K562 (cell line): ENCODE results near the gene EPHB1. TPM values are rescaled to one million over a fixed set of nuclear protein-coding genes. Genes with fewer than 3 reads are reported as not detected.

Experiments
- ATAC-seq: fragments of 200-7000 bp; cut with Tn5 transposase; 3 replicates; pipeline ENCODE4 v1.9.1; 2020; ENCODE audit warnings: moderate library complexity
- BruUV-seq: library from RNA; stranded (reverse); fragments of 400-500 nt; replicated peaks from 2 replicates; lab custom pipeline; 2021; lab: Mats Ljungman, UMichigan
- CTCF ChIA-PET: fragments of 300-600 bp; formaldehyde crosslinking; extraction: SDS; loops from one replicate; lab custom pipeline; 2021; ENCODE audit warnings: low intra/inter-chr PET ratio; lab: Yijun Ruan, JAX
- POLR2A ChIA-PET: fragments of 300-600, 350-650 bp; sonication (Branson Sonifier 250); formaldehyde crosslinking; extraction: SDS; loops from one replicate; lab custom pipeline; 2021; ENCODE audit warnings: antibody characterized with exemption, inconsistent platforms; lab: Yijun Ruan, JAX
- DNase-seq, 4 experiments: peaks; one replicate each; pipeline versions ENCODE4 v3.0.0 to v3.0.0-alpha.2; 2011 to 2018; ENCODE audit warnings: low spot score in 3 of 4, mixed read lengths in 3 of 4; ENCODE audit errors: extremely low read depth in 1 of 4
- FAIRE-seq: peaks from 2 replicates; lab custom pipeline; 2011; peaks lifted over from hg19 to GRCh38; lab: Jason Lieb, UNC
- H2AFZ ChIP-seq: 2 replicates; pipeline ENCODE4 v1.6.0; 2011; ENCODE audit warnings: low read depth, low read length, control low read depth, inconsistent platforms
- H3K27ac ChIP-seq: fragments of 200-600 bp; 3 replicates; pipeline ENCODE4 v1.8.0; 2011; ENCODE audit warnings: low read depth, mild to moderate bottlenecking, control low read depth, inconsistent platforms, low read length, moderate library complexity, mixed read lengths; ENCODE audit errors: extremely low read depth
- H3K27me3 ChIP-seq, 2 experiments: fragments of 300-600 bp in 1 of 2; 2 replicates in 1 of 2; 3 replicates in 1 of 2; pipeline versions ENCODE4 v1.6.0 to v1.8.0; 2011; ENCODE audit warnings: inconsistent platforms in 2 of 2, low read length in 2 of 2, mild to moderate bottlenecking in 1 of 2, mixed read lengths in 1 of 2, moderate library complexity in 1 of 2; ENCODE audit not compliant: control insufficient read depth in 2 of 2, insufficient read depth in 2 of 2
- H3K36me3 ChIP-seq: fragments of 300-600 bp; 3 replicates; pipeline ENCODE4 v1.8.0; 2011; ENCODE audit warnings: mild to moderate bottlenecking, low read length, inconsistent platforms; ENCODE audit not compliant: control insufficient read depth, insufficient read depth
- H3K4me1 ChIP-seq, 2 experiments: fragments of 200-600 bp in 1 of 2; replicated peaks in 1 of 2; 2 replicates in 1 of 2; 3 replicates in 1 of 2; pipeline versions ENCODE4 v1.5.1 to v1.8.0; 2011; ENCODE audit warnings: inconsistent platforms in 2 of 2, low read length in 2 of 2, mild to moderate bottlenecking in 1 of 2, mixed read lengths in 1 of 2, moderate library complexity in 1 of 2; ENCODE audit not compliant: control insufficient read depth in 2 of 2, insufficient read depth in 2 of 2
- H3K4me2 ChIP-seq: 2 replicates; pipeline ENCODE4 v1.6.1; 2011; ENCODE audit warnings: low read length, control low read depth, inconsistent platforms, mixed read lengths; ENCODE audit not compliant: insufficient read depth
- H3K4me3 ChIP-seq: fragments of 200-600 bp; sonication (generic), shearing (Covaris generic); 2 replicates; pipeline ENCODE4 v1.5.1; 2016; ENCODE audit warnings: control low read depth, inconsistent platforms
- H3K79me2 ChIP-seq: fragments of 200-600 bp; 3 replicates; pipeline ENCODE4 v1.8.0; 2011; ENCODE audit warnings: low read length, inconsistent platforms; ENCODE audit not compliant: control insufficient read depth, insufficient read depth
- H3K9ac ChIP-seq, 2 experiments: 2 replicates each; pipeline versions ENCODE4 v1.6.0 to v1.6.1; 2011; ENCODE audit warnings: low read depth in 2 of 2, low read length in 2 of 2, control low read depth in 1 of 2, inconsistent platforms in 1 of 2, mild to moderate bottlenecking in 1 of 2, mixed read lengths in 1 of 2; ENCODE audit not compliant: insufficient read depth in 1 of 2
- H3K9me1 ChIP-seq: one replicate; pipeline ENCODE4 v1.6.0; 2011; ENCODE audit warnings: inconsistent platforms, mild to moderate bottlenecking, low read length, moderate library complexity; ENCODE audit not compliant: control insufficient read depth, insufficient read depth
- H3K9me3 ChIP-seq: replicated peaks from 2 replicates; pipeline ENCODE4 v1.5.1; 2011; ENCODE audit warnings: low read depth, low read length, inconsistent platforms; ENCODE audit not compliant: control insufficient read depth, insufficient read depth
- H4K20me1 ChIP-seq: replicated peaks from 2 replicates; pipeline ENCODE4 v1.6.1; 2011; ENCODE audit warnings: low read length, inconsistent platforms, mixed read lengths; ENCODE audit not compliant: control insufficient read depth, insufficient read depth
- ERF ChIP-seq: fragments of 450-650 bp; formaldehyde crosslinking; IDR thresholded peaks from 2 replicates; pipeline ENCODE4 v1.4.0; 2020; ENCODE audit warnings: mild to moderate bottlenecking, mixed read lengths
- FOXA1 ChIP-seq: fragments of 450-650 bp; IDR thresholded peaks from 2 replicates; pipeline ENCODE4 v1.6.1; 2016; ENCODE audit warnings: mild to moderate bottlenecking, borderline replicate concordance
- IFI16 ChIP-seq: fragments of 250-450 bp; sonication (Bioruptor Pico); IDR thresholded peaks from 2 replicates; pipeline ENCODE4 v2.1.2; 2022; ENCODE audit warnings: mild to moderate bottlenecking, inconsistent platforms
- MCM3 ChIP-seq: fragments of 450-650 bp; IDR thresholded peaks from 2 replicates; pipeline ENCODE4 v1.6.1; 2016
- NBN ChIP-seq: fragments of 450-650 bp; IDR thresholded peaks from 2 replicates; pipeline ENCODE4 v1.6.1; 2016; ENCODE audit warnings: low read depth, mild to moderate bottlenecking
- NELFE ChIP-seq: IDR thresholded peaks from 2 replicates; pipeline ENCODE4 v1.6.1; 2011; ENCODE audit warnings: mild to moderate bottlenecking; ENCODE audit not compliant: insufficient read depth, insufficient read length
- POLR2AphosphoS5 ChIP-seq: IDR thresholded peaks from 2 replicates; pipeline ENCODE4 v1.6.1; 2011; ENCODE audit warnings: mild to moderate bottlenecking, low read depth, low read length, moderate library complexity; ENCODE audit not compliant: control insufficient read depth, insufficient read depth
- RBM22 ChIP-seq: fragments of 200-400 bp; formaldehyde crosslinking; IDR thresholded peaks from 2 replicates; pipeline ENCODE4 v1.6.1; 2018; ENCODE audit warnings: low read length, low read depth; ENCODE audit not compliant: poor library complexity, severe bottlenecking
- RERE ChIP-seq: sonication (generic); formaldehyde crosslinking; IDR thresholded peaks from 2 replicates; pipeline ENCODE4 v1.8.0; 2023; ENCODE audit warnings: missing genetic modification reagents, mild to moderate bottlenecking, borderline replicate concordance
- ZNF280A ChIP-seq: fragments of 450-650 bp; IDR thresholded peaks from 2 replicates; pipeline ENCODE4 v1.6.1; 2018; ENCODE audit warnings: mild to moderate bottlenecking, low read depth; ENCODE audit not compliant: partially characterized antibody
- ZNF354B ChIP-seq: fragments of 250-450 bp; sonication (Bioruptor Pico); IDR thresholded peaks from 2 replicates; pipeline ENCODE4 v1.4.0; 2020
- ZNF431 ChIP-seq: sonication (generic); formaldehyde crosslinking; IDR thresholded peaks from 2 replicates; pipeline ENCODE4 v1.8.0; 2022; ENCODE audit warnings: mild to moderate bottlenecking, missing genetic modification reagents
- WGBS: fragments of 100-300 bp; shearing (Covaris generic); methylation state at CpG from one replicate; pipeline ENCODE4 v1.1.6; 2016; ENCODE audit warnings: low coverage, mixed read lengths; ENCODE audit not compliant: insufficient coverage; ENCODE audit errors: missing lambda C conversion rate; 5-methylcytosine and 5-hydroxymethylcytosine counted together
- in situ Hi-C: fragments of 300-500 bp; cut with MboI; formaldehyde crosslinking; loops from 4 replicates; pipeline ENCODE4 v1.15.0; 2018; ENCODE audit warnings: inconsistent platforms, mixed read lengths
- intact Hi-C: fragments of 100-400 bp; cut with micrococcal nuclease; formaldehyde crosslinking; loops from 2 replicates; pipeline ENCODE4 v1.14.2; 2022
- polyA plus RNA-seq, 8 experiments: library from polyadenylated mRNA; depleted of rRNA in 4 of 8; stranded (reverse) in 5 of 8; unstranded in 3 of 8; fragments of >200 nt; fragmentation: Nextera tagmentation in 2 of 8; fragmentation: Illumina TruSeq in 1 of 8; extraction: Ambion mirVana in 2 of 8; extraction: Trizol in 1 of 8; gene quantifications; 2 replicates each; pipeline versions ENCODE4 v1.2.1 to v1.2.3, GENCODE V29; 2011 to 2014; ENCODE audit warnings: inconsistent platforms in 1 of 8, missing spikeins in 1 of 8
- total RNA-seq, 7 experiments: library from RNA; depleted of rRNA in 6 of 7; stranded (reverse); fragments of >200 nt in 6 of 7; fragmentation: Illumina TruSeq in 2 of 7; extraction: Trizol in 2 of 7; gene quantifications; 2 replicates each; pipeline versions ENCODE4 v1.2.1 to v1.2.3, GENCODE V29; 2011 to 2021; ENCODE audit warnings: low replicate concordance in 1 of 7
- TF ChIP-seq, protein P1 (sequence below): fragments of 250-450 bp; sonication (Bioruptor Pico); IDR thresholded peaks from 2 replicates; pipeline ENCODE4 v1.5.0; 2022; ENCODE audit warnings: mild to moderate bottlenecking

EPHB1 gene
- total and polyA plus RNA-seq, 9 of the 15 experiments (the other 6 are each of a cell fraction or from before 2014, with no cell fraction given) = 0.29 TPM; not detected in 8

- TF ChIP-seq RERE (CRISPR knock-in tag) (no peak), ZNF280A (no peak)
Observed at GRCh38 chr3:135034891-135035440, 239.9 kb downstream of the EPHB1 start (continued).

DNA sequence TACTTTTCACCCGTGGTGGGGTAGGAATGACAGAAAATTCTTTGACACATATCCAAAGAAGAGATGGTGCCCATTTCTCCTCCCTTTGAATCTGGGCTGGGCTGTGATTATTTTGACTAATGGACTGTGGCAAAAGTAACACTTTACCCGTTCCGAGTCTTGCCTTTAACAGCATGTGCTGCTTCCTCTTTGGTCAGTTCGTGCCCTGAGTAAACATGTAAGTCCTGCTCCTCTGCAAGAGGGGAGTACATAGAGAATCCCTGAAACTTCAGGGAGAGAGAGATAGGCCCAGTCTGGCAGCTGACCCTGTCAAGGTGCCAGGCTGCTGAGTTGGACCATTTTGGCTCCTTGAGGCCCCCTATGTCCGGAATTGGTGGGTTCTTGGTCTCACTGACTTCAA lies 243.1 kb downstream of the EPHB1 start:
- CTCF ChIA-PET = no interaction called here
- 4% methylated on average over 3 of the region's 5 CpGs for WGBS
- Histone ChIP-seq H3K27ac (no peak overlapping the region), H3K27me3 (no peaks in the 10 kb centered on the region), H3K9me3 (no peaks in the 10 kb centered on the region), H3K79me2 (no peaks in the 10 kb centered on the region), H3K9me1 (no peaks in the 10 kb centered on the region), H3K4me2 (no peak overlapping the region), H3K9ac (no peak overlapping the region), H4K20me1 (no peaks in the 10 kb centered on the region), H3K4me1 (no peaks in the 10 kb centered on the region), H3K36me3 (no peaks in the 10 kb centered on the region), H2AFZ (no peak overlapping the region), H3K4me3 (no peak overlapping the region)
- FAIRE-seq = no peak
- no TSS peak for BruUV-seq
- in situ Hi-C loops = no loop called here
- intact Hi-C loops = no loop called here
- no peak for DNase-seq
- POLR2A ChIA-PET = no interaction called here
- no peak for ATAC-seq
- no peak for TF ChIP-seq NBN
- no peak for TF ChIP-seq IFI16 (CRISPR knock-in tag)
- TF ChIP-seq, protein P1, sequence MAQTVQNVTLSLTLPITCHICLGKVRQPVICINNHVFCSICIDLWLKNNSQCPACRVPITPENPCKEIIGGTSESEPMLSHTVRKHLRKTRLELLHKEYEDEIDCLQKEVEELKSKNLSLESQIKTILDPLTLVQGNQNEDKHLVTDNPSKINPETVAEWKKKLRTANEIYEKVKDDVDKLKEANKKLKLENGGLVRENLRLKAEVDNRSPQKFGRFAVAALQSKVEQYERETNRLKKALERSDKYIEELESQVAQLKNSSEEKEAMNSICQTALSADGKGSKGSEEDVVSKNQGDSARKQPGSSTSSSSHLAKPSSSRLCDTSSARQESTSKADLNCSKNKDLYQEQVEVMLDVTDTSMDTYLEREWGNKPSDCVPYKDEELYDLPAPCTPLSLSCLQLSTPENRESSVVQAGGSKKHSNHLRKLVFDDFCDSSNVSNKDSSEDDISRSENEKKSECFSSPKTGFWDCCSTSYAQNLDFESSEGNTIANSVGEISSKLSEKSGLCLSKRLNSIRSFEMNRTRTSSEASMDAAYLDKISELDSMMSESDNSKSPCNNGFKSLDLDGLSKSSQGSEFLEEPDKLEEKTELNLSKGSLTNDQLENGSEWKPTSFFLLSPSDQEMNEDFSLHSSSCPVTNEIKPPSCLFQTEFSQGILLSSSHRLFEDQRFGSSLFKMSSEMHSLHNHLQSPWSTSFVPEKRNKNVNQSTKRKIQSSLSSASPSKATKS = no peak
- TF ChIP-seq RBM22 = no peak
- no peak for TF ChIP-seq NELFE
- TF ChIP-seq MCM3 = no peak
- TF ChIP-seq ERF (CRISPR knock-in tag) = no peak
- TF ChIP-seq FOXA1 = no peak
- TF ChIP-seq POLR2AphosphoS5 = no peak
- TF ChIP-seq ZNF354B (CRISPR knock-in tag) = no peak
- TF ChIP-seq ZNF431 (CRISPR knock-in tag) = no peak
